Astrocyte of the cerebellum (primary cell): ENCODE measurements around the gene BRI3.

ENCODE experiments used
- DNase-seq: peaks from one replicate; pipeline ENCODE4 v3.0.0-alpha.2; 2011; ENCODE audit warnings: low read depth
- H3K4me3 ChIP-seq: 2 replicates; pipeline ENCODE4 v1.5.1; 2011; ENCODE audit warnings: mild to moderate bottlenecking, low read depth, low read length, moderate library complexity
- in situ Hi-C: cut with HindIII; loops from 2 replicates; pipeline ENCODE4 v1.10.0; 2017; ENCODE audit warnings: low sequenced_read_pairs
- TF ChIP-seq, protein P1 (sequence below): IDR thresholded peaks from 2 replicates; pipeline ENCODE4 v1.5.1; 2012; ENCODE audit warnings: low read length, low read depth, moderate library complexity, mild to moderate bottlenecking; ENCODE audit errors: missing control alignments

BRI3 gene

DNA sequence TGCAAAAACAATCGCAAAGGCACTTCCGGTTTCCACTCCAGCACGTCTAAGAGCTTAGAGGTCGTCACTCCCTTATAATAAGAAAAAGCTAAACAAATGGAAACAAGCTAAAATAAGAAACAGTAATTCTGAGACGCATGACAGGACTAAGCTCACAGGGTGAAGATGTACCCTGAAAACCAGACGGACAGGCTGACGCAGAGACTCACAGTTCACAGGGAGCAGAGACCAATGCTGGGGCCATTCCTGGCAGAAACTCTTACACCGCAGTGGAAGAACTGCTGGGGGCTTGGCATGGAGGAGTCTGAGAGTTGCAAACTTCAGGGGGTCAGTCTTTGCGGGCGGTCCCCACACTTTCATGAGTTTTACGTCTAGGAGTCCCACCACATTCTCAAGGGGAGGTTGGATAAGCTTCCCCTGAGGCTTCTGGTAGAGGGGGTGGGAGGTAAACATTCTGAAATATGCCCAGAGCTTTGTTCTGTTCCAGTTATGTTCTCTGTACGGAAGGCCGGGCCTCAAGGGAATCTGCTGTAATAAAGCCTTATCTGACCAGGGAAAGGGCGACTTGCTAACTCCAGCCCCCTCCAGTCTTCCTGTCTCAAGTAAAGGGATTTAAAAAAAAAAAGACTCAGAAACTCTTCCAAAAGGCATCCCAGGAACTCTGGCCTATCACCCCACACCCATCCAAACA is 47.8 kb downstream of the BRI3 start:
- DNase-seq: no peak
- no peak overlapping the region for H3K4me3 ChIP-seq

DNA sequence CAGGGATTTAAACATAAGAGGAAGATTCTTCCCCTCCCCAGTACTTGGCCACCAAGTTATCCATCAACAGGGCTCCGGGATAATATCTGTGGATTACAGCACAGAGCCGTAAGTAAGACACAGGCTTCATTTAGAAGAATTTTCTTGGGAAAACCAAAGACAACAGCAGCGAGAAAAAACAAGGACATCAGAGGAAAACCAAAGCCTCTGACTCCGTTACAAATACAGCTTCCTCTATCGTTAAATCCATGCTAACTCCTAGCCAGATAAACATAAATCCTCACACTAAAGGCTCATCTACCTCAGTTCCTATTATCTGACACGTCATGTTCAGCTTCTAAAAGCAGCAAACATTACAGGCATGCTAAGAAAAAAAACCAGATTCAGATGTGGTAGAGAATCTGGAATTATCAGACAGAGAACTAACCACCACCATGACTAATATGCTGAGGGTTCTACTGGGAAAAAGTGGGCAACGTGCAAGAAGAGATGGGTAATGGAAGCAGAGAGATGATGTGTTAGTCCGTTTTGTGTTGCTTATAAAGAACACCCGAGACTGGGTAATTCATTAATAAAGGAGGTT is 48.4 kb downstream of the BRI3 start:
- H3K4me3 ChIP-seq: no peak overlapping the region
- DNase-seq: no peak
- TF ChIP-seq, protein P1, sequence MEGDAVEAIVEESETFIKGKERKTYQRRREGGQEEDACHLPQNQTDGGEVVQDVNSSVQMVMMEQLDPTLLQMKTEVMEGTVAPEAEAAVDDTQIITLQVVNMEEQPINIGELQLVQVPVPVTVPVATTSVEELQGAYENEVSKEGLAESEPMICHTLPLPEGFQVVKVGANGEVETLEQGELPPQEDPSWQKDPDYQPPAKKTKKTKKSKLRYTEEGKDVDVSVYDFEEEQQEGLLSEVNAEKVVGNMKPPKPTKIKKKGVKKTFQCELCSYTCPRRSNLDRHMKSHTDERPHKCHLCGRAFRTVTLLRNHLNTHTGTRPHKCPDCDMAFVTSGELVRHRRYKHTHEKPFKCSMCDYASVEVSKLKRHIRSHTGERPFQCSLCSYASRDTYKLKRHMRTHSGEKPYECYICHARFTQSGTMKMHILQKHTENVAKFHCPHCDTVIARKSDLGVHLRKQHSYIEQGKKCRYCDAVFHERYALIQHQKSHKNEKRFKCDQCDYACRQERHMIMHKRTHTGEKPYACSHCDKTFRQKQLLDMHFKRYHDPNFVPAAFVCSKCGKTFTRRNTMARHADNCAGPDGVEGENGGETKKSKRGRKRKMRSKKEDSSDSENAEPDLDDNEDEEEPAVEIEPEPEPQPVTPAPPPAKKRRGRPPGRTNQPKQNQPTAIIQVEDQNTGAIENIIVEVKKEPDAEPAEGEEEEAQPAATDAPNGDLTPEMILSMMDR: no peak
- in situ Hi-C loops: no loop called here

More for the DNA sequence above, 47.8 kb downstream of the BRI3 start:
- in situ Hi-C loops: no loop called here
- TF ChIP-seq, protein P1: no peak

DNA sequence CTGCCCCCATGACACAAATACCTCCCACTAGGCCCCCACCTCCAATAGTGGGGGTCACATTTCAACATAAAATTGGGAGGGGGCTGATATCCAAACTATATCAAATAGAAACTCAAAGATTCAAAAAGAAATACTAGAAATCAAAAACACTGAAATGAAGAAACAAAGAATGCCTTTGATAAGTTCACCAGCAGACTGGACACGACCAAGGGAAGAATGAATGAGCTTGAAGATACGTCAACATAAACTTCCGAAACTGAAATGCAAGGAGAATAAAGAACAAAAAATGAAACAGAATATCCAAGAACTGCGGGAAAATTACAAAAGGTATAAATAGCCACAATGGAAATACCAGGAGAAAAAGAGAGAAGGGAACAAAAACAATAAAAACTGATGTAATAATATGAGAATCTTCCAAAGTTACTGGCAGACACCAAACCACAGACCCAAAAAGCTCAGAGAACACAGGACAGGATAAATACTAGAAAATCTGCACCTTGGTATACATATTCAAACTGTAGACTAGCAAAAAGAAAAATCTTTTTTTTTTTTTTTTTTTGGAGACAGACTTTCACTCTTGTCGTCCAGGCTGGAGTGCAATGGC is 49.5 kb downstream of the BRI3 start:
- no peak overlapping the region for H3K4me3 ChIP-seq
- in situ Hi-C loops: no loop called here
- TF ChIP-seq, protein P1: no peak
- DNase-seq: no peak

DNA sequence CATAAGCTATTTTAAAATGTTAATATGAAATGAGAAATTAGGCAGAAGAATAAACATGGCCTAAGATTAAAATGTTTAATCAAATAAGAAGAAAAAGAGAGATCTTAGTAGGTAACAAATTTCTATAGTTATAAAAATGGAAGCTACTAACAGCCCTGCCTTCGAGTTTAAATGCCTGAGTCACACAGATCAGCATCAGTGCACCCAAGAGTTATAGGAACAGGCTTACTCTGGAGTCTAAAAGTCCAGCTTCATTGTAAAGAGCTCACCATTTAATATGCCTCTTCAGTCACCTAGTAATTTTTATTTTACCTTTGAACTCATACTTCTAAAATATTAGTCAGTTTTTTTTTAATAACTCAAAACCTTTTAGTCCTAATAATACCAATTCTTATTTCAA is 52.6 kb downstream of the BRI3 start:
- no peak overlapping the region for H3K4me3 ChIP-seq
- TF ChIP-seq, protein P1: no peak
- in situ Hi-C loops: no loop called here
- no peak for DNase-seq

DNA sequence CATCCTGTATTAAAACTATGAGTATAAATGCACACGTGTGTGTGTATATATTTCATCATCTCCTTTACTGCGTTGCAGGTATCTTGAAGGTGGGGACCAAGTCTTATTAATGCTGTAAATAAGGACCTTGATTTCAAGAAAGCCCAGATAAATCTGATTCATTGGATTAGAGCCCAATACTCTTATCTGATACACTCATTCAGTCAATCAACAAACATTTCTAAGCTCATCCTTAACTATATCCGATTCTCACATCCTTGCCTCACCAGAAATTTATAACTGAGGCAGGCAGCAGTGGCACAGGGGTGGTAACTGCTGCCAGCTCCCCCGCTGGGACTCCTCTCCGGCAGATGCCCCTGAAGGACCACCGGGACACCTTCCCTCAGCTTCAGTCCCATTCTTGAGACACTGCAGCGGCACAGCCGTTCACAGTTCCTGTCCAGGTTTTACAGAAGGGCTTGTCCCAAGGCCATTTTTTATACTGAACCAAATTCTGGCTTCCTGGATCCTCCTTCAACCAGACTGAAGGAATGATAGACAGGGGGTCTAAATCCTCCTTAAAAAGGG is 54.0 kb downstream of the BRI3 start:
- TF ChIP-seq, protein P1: no peak
- no peak for DNase-seq
- in situ Hi-C loops: no loop called here
- no peak overlapping the region for H3K4me3 ChIP-seq

DNA sequence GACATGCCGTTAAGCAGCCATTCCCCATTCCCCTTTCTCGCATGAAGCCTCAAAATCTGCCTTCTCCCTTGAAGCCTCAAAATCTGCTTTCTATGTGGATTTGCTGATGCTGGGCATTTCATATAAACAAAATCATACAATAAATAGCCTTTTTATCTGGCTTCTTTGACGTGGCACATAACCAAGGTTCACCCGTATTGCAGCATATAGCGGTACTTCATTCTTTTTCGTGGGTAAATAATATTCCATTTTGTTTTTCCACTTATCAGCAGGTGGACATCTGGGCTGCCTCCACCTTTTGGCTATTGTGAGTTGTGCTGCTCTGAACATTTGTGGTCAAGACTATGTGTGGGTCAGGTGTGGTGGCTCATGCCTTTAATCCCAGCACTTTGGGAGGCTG is 57.0 kb downstream of the BRI3 start:
- in situ Hi-C loops: no loop called here
- no peak for DNase-seq
- TF ChIP-seq, protein P1: no peak
- no peak overlapping the region for H3K4me3 ChIP-seq
